Adipose tissue (tissue), 3 donors: ENCODE measurements around the gene FAM171A2. TPM values are rescaled to one million over a fixed set of nuclear protein-coding genes. Genes with fewer than 3 reads are reported as not detected.
"Not testable (repeated sequence)": the region's sequence is repeated elsewhere in the genome, so short reads cannot be mapped to it uniquely, and the experiment has no call there.

Source experiments
- H3K27ac ChIP-seq: one replicate; pipeline ENCODE4 v1.5.1; 2013; ENCODE audit warnings: low read depth, low read length
- WGBS, 3 donors: extraction: QIAGEN DNeasy Blood & Tissue Kit; methylation state at CpG; one replicate each; pipeline ENCODE4 v1.1.7; 2013; 5-methylcytosine and 5-hydroxymethylcytosine counted together
- polyA plus RNA-seq, 3 donors: library from polyadenylated mRNA; stranded (reverse); fragments of 200-250 nt; gene quantifications; one replicate each; pipeline ENCODE4 v1.2.3, GENCODE V29; 2013
- donor health status: healthy with polysubstance abuse.
- donor health status: Bipolar disorder and iron deficiency.
- donor health status: healthy.

Gene FAM171A2
- polyA plus RNA-seq, 3 donors = 0.30 to 1.00 (median 0.90) TPM

GRCh38 chr17:44331249-44331760 lies 32.3 kb downstream of the FAM171A2 start:
- WGBS, 3 donors = 1 to 4% (median 4%) methylated on average over 7 of the region's 7 CpGs
- no peak overlapping the region for H3K27ac ChIP-seq

GRCh38 chr17:44330263-44330662 lies 33.4 kb downstream of the FAM171A2 start:
- WGBS, 3 donors = 80 to 90% (median 83%) methylated on average over 5 of the region's 5 CpGs
- not testable (repeated sequence) for H3K27ac ChIP-seq

- not testable (repeated sequence) for H3K27ac ChIP-seq
- WGBS, 3 donors = 89 to 93% (median 92%) methylated on average over 7 of the region's 7 CpGs
Measured at GRCh38 chr17:44329516-44329915, 34.1 kb downstream of the FAM171A2 start.

GRCh38 chr17:44327715-44328449 lies 35.8 kb downstream of the FAM171A2 start:
- WGBS, 3 donors = 65 to 76% (median 75%) methylated on average over 7 of the region's 7 CpGs
- H3K27ac ChIP-seq = no peak overlapping the region

- H3K27ac ChIP-seq = no peak overlapping the region
- WGBS, 3 donors = 20 to 26% (median 26%) methylated on average over 30 to 31 of the region's 31 CpGs
Measured at GRCh38 chr17:44326861-44327444, 36.7 kb downstream of the FAM171A2 start.

- 0 to 1% (median 1%) methylated on average over 55 to 85 of the region's 85 CpGs for WGBS, 3 donors
Measured at GRCh38 chr17:44324571-44325275, 38.9 kb downstream of the FAM171A2 start, which contains the start of gene SLC25A39. SLC25A39 (minus strand) TSS chr17:44324823; CDS start chr17:44323562, 1,261 bp downstream.

GRCh38 chr17:44324092-44324570 lies 39.5 kb downstream of the FAM171A2 start:
- WGBS, 3 donors = 1 to 4% (median 2%) methylated on average over 34 to 38 of the region's 38 CpGs
- H3K27ac ChIP-seq = no peak overlapping the region

More at GRCh38 chr17:44324571-44325275, 38.9 kb downstream of the FAM171A2 start, which contains the start of gene SLC25A39:
- H3K27ac ChIP-seq = peak within 1 kb of the TSS; percentile 68

- no peak overlapping the region for H3K27ac ChIP-seq
- 55 to 68% (median 61%) methylated on average over 27 of the region's 27 CpGs for WGBS, 3 donors
Measured at GRCh38 chr17:44323359-44324091, 40.1 kb downstream of the FAM171A2 start.

GRCh38 chr17:44322236-44322895 lies 41.3 kb downstream of the FAM171A2 start:
- 93 to 97% (median 96%) methylated on average over 11 of the region's 11 CpGs for WGBS, 3 donors

GRCh38 chr17:44321246-44322120 lies 42.2 kb downstream of the FAM171A2 start:
- 90 to 93% (median 91%) methylated on average over 16 to 21 of the region's 21 CpGs for WGBS, 3 donors
- no peak overlapping the region for H3K27ac ChIP-seq

More at GRCh38 chr17:44322236-44322895, 41.3 kb downstream of the FAM171A2 start:
- H3K27ac ChIP-seq = no peak overlapping the region

- WGBS, 3 donors = 79 to 88% (median 87%) methylated on average over 16 to 18 of the region's 18 CpGs
- H3K27ac ChIP-seq = no peak overlapping the region
Measured at GRCh38 chr17:44320066-44320465, 43.6 kb downstream of the FAM171A2 start.

GRCh38 chr17:44318077-44318892 lies 45.4 kb downstream of the FAM171A2 start:
- 76 to 79% (median 77%) methylated on average over 15 of the region's 15 CpGs for WGBS, 3 donors
- no peak overlapping the region for H3K27ac ChIP-seq

GRCh38 chr17:44317545-44317944 lies 46.1 kb downstream of the FAM171A2 start:
- no peak overlapping the region for H3K27ac ChIP-seq
- 86 to 93% (median 90%) methylated on average over 6 of the region's 6 CpGs for WGBS, 3 donors

GRCh38 chr17:44315760-44316731 lies 47.6 kb downstream of the FAM171A2 start:
- 8 to 10% (median 9%) methylated on average over 35 to 38 of the region's 38 CpGs for WGBS, 3 donors
- H3K27ac ChIP-seq = no peak overlapping the region
